WTC11 (cell line): ENCODE measurements around the gene SYNGR3. TPM values are rescaled to one million over a fixed set of nuclear protein-coding genes. Genes with fewer than 3 reads are reported as not detected.

Experiments
- ATAC-seq: fragments of 200-7000 bp; cut with Tn5 transposase; 2 replicates; pipeline ENCODE4 v1.10.0; 2021; ENCODE audit warnings: mild to moderate bottlenecking, moderate library complexity
- CTCF ChIA-PET: fragments of 300-600 bp; sonication (Branson Sonifier 250); formaldehyde crosslinking; loops from one replicate; lab custom pipeline; 2021; ENCODE audit warnings: antibody characterized with exemption; lab: Charles Lee
- POLR2A ChIA-PET: fragments of 350-600 bp; sonication (Branson Sonifier 250); formaldehyde crosslinking; loops from one replicate; lab custom pipeline; 2021; ENCODE audit warnings: antibody characterized with exemption; lab: Charles Lee
- DNase-seq: peaks from one replicate; pipeline ENCODE4 v3.0.0; 2021; ENCODE audit warnings: low spot score
- H3K27ac Mint-ChIP-seq: 2 replicates; pipeline ENCODE4 v1.8.0; 2021; ENCODE audit warnings: mixed read lengths
- H3K27me3 Mint-ChIP-seq: 2 replicates; pipeline ENCODE4 v1.8.0; 2021; ENCODE audit warnings: low read depth, mild to moderate bottlenecking, moderate library complexity, mixed read lengths
- H3K36me3 Mint-ChIP-seq: 2 replicates; pipeline ENCODE4 v1.8.0; 2021; ENCODE audit warnings: mixed read lengths
- H3K4me1 Mint-ChIP-seq: 2 replicates; pipeline ENCODE4 v1.8.0; 2022; ENCODE audit warnings: mixed read lengths
- H3K4me3 Mint-ChIP-seq: 2 replicates; pipeline ENCODE4 v1.8.0; 2021; ENCODE audit warnings: mild to moderate bottlenecking, moderate library complexity, mixed read lengths
- H3K9me3 Mint-ChIP-seq: 2 replicates; pipeline ENCODE4 v1.8.0; 2021; ENCODE audit warnings: mixed read lengths
- ATF1 ChIP-seq: sonication (generic); formaldehyde crosslinking; IDR thresholded peaks from 2 replicates; pipeline ENCODE4 v1.8.1; 2023; ENCODE audit warnings: mild to moderate bottlenecking, moderate library complexity, missing genetic modification reagents
- ATF6 ChIP-seq: sonication (generic); formaldehyde crosslinking; IDR thresholded peaks from 2 replicates; pipeline ENCODE4 v1.8.1; 2023; ENCODE audit warnings: mild to moderate bottlenecking, missing genetic modification reagents
- ESRRA ChIP-seq: sonication (generic); formaldehyde crosslinking; IDR thresholded peaks from 2 replicates; pipeline ENCODE4 v1.8.1; 2022; ENCODE audit warnings: mild to moderate bottlenecking, missing genetic modification reagents, borderline replicate concordance
- GABPB1 ChIP-seq: sonication (generic); formaldehyde crosslinking; IDR thresholded peaks from 2 replicates; pipeline ENCODE4 v1.8.1; 2023; ENCODE audit warnings: mild to moderate bottlenecking, missing genetic modification reagents
- GRHL2 ChIP-seq: fragments of 250-450 bp; sonication (Bioruptor Pico); IDR thresholded peaks from 2 replicates; pipeline ENCODE4 v1.8.0; 2022; ENCODE audit warnings: mild to moderate bottlenecking, moderate library complexity; ENCODE audit not compliant: insufficient replicate concordance, severe bottlenecking
- GTF2I ChIP-seq: fragments of 250-450 bp; sonication (Bioruptor Pico); conservative IDR thresholded peaks from 2 replicates; pipeline ENCODE4 v1.4.0; 2021; ENCODE audit warnings: mild to moderate bottlenecking
- MLX ChIP-seq: sonication (generic); formaldehyde crosslinking; IDR thresholded peaks from 2 replicates; pipeline ENCODE4 v1.8.1; 2023; ENCODE audit warnings: mild to moderate bottlenecking, missing genetic modification reagents, moderate library complexity
- NR2C2 ChIP-seq: sonication (generic); formaldehyde crosslinking; IDR thresholded peaks from 2 replicates; pipeline ENCODE4 v1.8.0; 2022; ENCODE audit warnings: mild to moderate bottlenecking, missing genetic modification reagents
- PREB ChIP-seq: sonication (generic); formaldehyde crosslinking; IDR thresholded peaks from 2 replicates; pipeline ENCODE4 v1.8.1; 2022; ENCODE audit warnings: mild to moderate bottlenecking, missing genetic modification reagents, moderate library complexity, borderline replicate concordance
- SMAD4 ChIP-seq: sonication (generic); formaldehyde crosslinking; IDR thresholded peaks from 2 replicates; pipeline ENCODE4 v1.8.0; 2022; ENCODE audit warnings: mild to moderate bottlenecking, missing genetic modification reagents
- SOX15 ChIP-seq: fragments of 250-450 bp; sonication (Bioruptor Pico); IDR thresholded peaks from 2 replicates; pipeline ENCODE4 v1.9.0; 2021; ENCODE audit warnings: mild to moderate bottlenecking
- SP1 ChIP-seq: sonication (generic); formaldehyde crosslinking; conservative IDR thresholded peaks from 2 replicates; pipeline ENCODE4 v1.8.1; 2022; ENCODE audit warnings: missing genetic modification reagents
- ZMAT4 ChIP-seq: fragments of 250-450 bp; sonication (Bioruptor Pico); IDR thresholded peaks from 2 replicates; pipeline ENCODE4 v1.9.0; 2021; ENCODE audit warnings: mild to moderate bottlenecking
- ZNF317 ChIP-seq: sonication (generic); formaldehyde crosslinking; IDR thresholded peaks from 2 replicates; pipeline ENCODE4 v1.8.1; 2023; ENCODE audit warnings: low read depth, mild to moderate bottlenecking, moderate library complexity, missing genetic modification reagents, borderline replicate concordance
- ZNF532 ChIP-seq: fragments of 250-450 bp; sonication (Bioruptor Pico); IDR thresholded peaks from 2 replicates; pipeline ENCODE4 v1.9.0; 2021; ENCODE audit warnings: mild to moderate bottlenecking, borderline replicate concordance
- total RNA-seq: library from RNA; stranded (reverse); gene quantifications from 3 replicates; pipeline ENCODE4 v1.2.3, GENCODE V29; 2021

Gene SYNGR3
- total RNA-seq, 1 experiment from 2014 or later, result 41.5 TPM

GRCh38 chr16:1993731-1994131, 4.0 kb downstream of the SYNGR3 start:
- peaks cover 11% of the 10 kb centered on the region for H3K36me3 Mint-ChIP-seq
- peaks cover 14% of the 10 kb centered on the region for H3K4me1 Mint-ChIP-seq
- ChIA-PET POLR2A (interaction anchor here (1.3 kb wide), 1 partner anchor 97 kb away, joined by 4 read pairs; no protein-coding TSS in a partner anchor), CTCF (interaction anchor here (1.0 to 6.4 kb wide), 4 partner anchors 9 to 65 kb away, joined by 3 to 59 read pairs (median 4); partner anchors contain the start of genes GFER and NPW)
- peak overlapping the region; percentile 55 for H3K4me3 Mint-ChIP-seq
- no peak for DNase-seq
- TF ChIP-seq ATF6 (CRISPR knock-in tag), result no peak
- TF ChIP-seq GABPB1, result peak; percentile 91
- peaks cover 20% of the 10 kb centered on the region for H3K27me3 Mint-ChIP-seq
- no peak for ATAC-seq
- H3K27ac Mint-ChIP-seq, result no peak overlapping the region
- H3K9me3 Mint-ChIP-seq, result no peaks in the 10 kb centered on the region

GRCh38 chr16:1997494-1998359, 8.0 kb downstream of the SYNGR3 start:
- no peak overlapping the region for H3K27ac Mint-ChIP-seq
- POLR2A ChIA-PET, result interaction anchor here (0.6 to 1.2 kb wide), 2 partner anchors 33 to 46 kb away, joined by 3 to 4 read pairs; partner anchors contain the start of gene RPS2
- 0 out of 2 replicates have a peak, but pooled peaks cover 3% of the 10 kb centered on the region for H3K4me1 Mint-ChIP-seq
- no peak for TF ChIP-seq MLX (CRISPR knock-in tag)
- no peak for TF ChIP-seq ATF6 (CRISPR knock-in tag)
- no peak for TF ChIP-seq ESRRA (CRISPR knock-in tag)
- no peak for TF ChIP-seq GRHL2 (CRISPR knock-in tag)
- no peak for TF ChIP-seq SMAD4 (CRISPR knock-in tag)
- no peak for TF ChIP-seq SOX15 (CRISPR knock-in tag)
- TF ChIP-seq NR2C2 (CRISPR knock-in tag), result no peak
- TF ChIP-seq GTF2I (CRISPR knock-in tag), result no peak
- TF ChIP-seq ZNF317 (CRISPR knock-in tag), result no peak
- no peak for TF ChIP-seq PREB (CRISPR knock-in tag)
- no peak for TF ChIP-seq ATF1 (CRISPR knock-in tag)
- TF ChIP-seq ZMAT4 (CRISPR knock-in tag), result no peak
- TF ChIP-seq SP1, result no peak
- no peak for TF ChIP-seq ZNF532 (CRISPR knock-in tag)
- H3K9me3 Mint-ChIP-seq, result no peaks in the 10 kb centered on the region
- H3K36me3 Mint-ChIP-seq, result peaks cover 24% of the 10 kb centered on the region
- no peaks in the 10 kb centered on the region; the same call in 1 of the 2 replicates for H3K27me3 Mint-ChIP-seq
- ATAC-seq (no peak), DNase-seq (no peak)
- CTCF ChIA-PET, result interaction anchor here (0.7 to 2.7 kb wide), 3 partner anchors 19 to 143 kb away, joined by 3 to 9 read pairs (median 4); no protein-coding TSS in a partner anchor
- H3K4me3 Mint-ChIP-seq, result no peak overlapping the region
